MV-4-11 (cell line): ENCODE data around the gene SIVA1.

Experiments
- DNase-seq: peaks from one replicate; lab custom pipeline; 2025; lab: John Stamatoyannopoulos, UW

Gene SIVA1

GRCh38 chr14:104771918-104772706, 19.2 kb downstream of the SIVA1 start:
- no peak for DNase-seq

GRCh38 chr14:104772707-104773504, 20.0 kb downstream of the SIVA1 start:
- no peak for DNase-seq

- no peak for DNase-seq
Observed at GRCh38 chr14:104773505-104774452, 20.8 kb downstream of the SIVA1 start.

GRCh38 chr14:104774453-104775072, 21.6 kb downstream of the SIVA1 start:
- no peak for DNase-seq

- DNase-seq: no peak
Observed at GRCh38 chr14:104775073-104775489, 22.1 kb downstream of the SIVA1 start.

GRCh38 chr14:104776481-104776880, 23.5 kb downstream of the SIVA1 start:
- no peak for DNase-seq

- no peak for DNase-seq
Observed at GRCh38 chr14:104776961-104777807, 24.2 kb downstream of the SIVA1 start.

GRCh38 chr14:104777808-104778249, 24.9 kb downstream of the SIVA1 start:
- no peak for DNase-seq

- DNase-seq: no peak
Observed at GRCh38 chr14:104778694-104779331, 25.9 kb downstream of the SIVA1 start.

GRCh38 chr14:104779776-104780512, 27.0 kb downstream of the SIVA1 start:
- no peak for DNase-seq

- no peak for DNase-seq
Observed at GRCh38 chr14:104780513-104781030, 27.6 kb downstream of the SIVA1 start.

- DNase-seq: no peak
Observed at GRCh38 chr14:104781271-104782077, 28.5 kb downstream of the SIVA1 start.

- no peak for DNase-seq
Observed at GRCh38 chr14:104782086-104782807, 29.3 kb downstream of the SIVA1 start.

GRCh38 chr14:104782808-104783139, 29.8 kb downstream of the SIVA1 start:
- no peak for DNase-seq

- no peak for DNase-seq
Observed at GRCh38 chr14:104783484-104784217, 30.7 kb downstream of the SIVA1 start.

- no peak for DNase-seq
Observed at GRCh38 chr14:104784218-104784568, 31.2 kb downstream of the SIVA1 start.
